ENCODE data around the gene ABCC4. TPM values are rescaled to one million over a fixed set of nuclear protein-coding genes. Genes with fewer than 3 reads are reported as not detected.

ABCC4 gene
- total and polyA plus RNA-seq, 2 experiments from 2014 or later, result 4.3 to 12.2 TPM

- Histone ChIP-seq H3K4me3 (no peak overlapping the region), H3K27me3 (ENCODE audit: insufficient read depth) (no peaks in the 10 kb centered on the region), H4K20me1 (replicated peaks; ENCODE audit: insufficient read depth) (no peaks in the 10 kb centered on the region), H3K27ac (ENCODE audit: low read depth) (no peak overlapping the region), H3F3A (replicated peaks; ENCODE audit: low read depth) (no peaks in the 10 kb centered on the region), H3K79me2 (replicated peaks; ENCODE audit: insufficient read depth) (0 out of 2 replicates have a peak, but pooled peaks cover 3% of the 10 kb centered on the region), H3K9me2 (ENCODE audit: insufficient read depth) (0 out of 2 replicates have a peak, but pooled peaks cover 4% of the 10 kb centered on the region), H3K4me2 (no peak overlapping the region), H3K36me3 (ENCODE audit: insufficient read depth) (no peaks in the 10 kb centered on the region), H2AFZ (no peak overlapping the region), H3K4me1 (ENCODE audit: insufficient read depth) (no peaks in the 10 kb centered on the region)
- peaks cover 2% of the 10 kb centered on the region for H3K27me3 Mint-ChIP-seq (ENCODE audit: insufficient read depth, low read depth, poor library complexity)
- ATAC-seq, result no peak
- no peak overlapping the region for H3K27ac Mint-ChIP-seq
- H3K4me1 Mint-ChIP-seq, result no peaks in the 10 kb centered on the region
- no peak for TF ChIP-seq ZNF462 (CRISPR knock-in tag; IDR thresholded peaks at IDR 0.05)
- no peak for TF ChIP-seq POLR2AphosphoS5 (IDR thresholded peaks at IDR 0.05; ENCODE audit: low read depth)
- no peak for TF ChIP-seq EZH2phosphoT487 (IDR thresholded peaks at IDR 0.05; ENCODE audit: unreplicated experiment)
- TF ChIP-seq CTCF (conservative IDR thresholded peaks at IDR 0.05; ENCODE audit: low read depth in 2 of 2), result no peak
- TF ChIP-seq REST (IDR thresholded peaks at IDR 0.05; ENCODE audit: unreplicated experiment), result no peak
- no peak for TF ChIP-seq ETS1 (IDR thresholded peaks at IDR 0.05)
- no peak for TF ChIP-seq ZNF114 (CRISPR knock-in tag; IDR thresholded peaks at IDR 0.05)
- TF ChIP-seq NANOG (IDR thresholded peaks at IDR 0.05; ENCODE audit: borderline replicate concordance), result no peak
- no peak for TF ChIP-seq STAT1 (IDR thresholded peaks at IDR 0.05; ENCODE audit: unreplicated experiment)
- no peaks in the 10 kb centered on the region for H3K9me3 Mint-ChIP-seq
- no peak overlapping the region for H3K4me3 Mint-ChIP-seq
- no peak for DNase-seq (ENCODE audit: low spot score)
- no peaks in the 10 kb centered on the region for H3K36me3 Mint-ChIP-seq (ENCODE audit: low read depth)
Measured at GRCh38 chr13:95258098-95258497, 43.2 kb downstream of the ABCC4 start.
